H1 (cell line): ENCODE results near the gene GMEB2. TPM values are rescaled to one million over a fixed set of nuclear protein-coding genes. Genes with fewer than 3 reads are reported as not detected.

Experiments
- BCL11A ChIP-seq, 2 experiments: IDR thresholded peaks; one replicate each; pipeline ENCODE4 v1.6.1; 2011; ENCODE audit warnings: low read depth in 2 of 2, low read length in 2 of 2, mild to moderate bottlenecking in 2 of 2
- FOSL1 ChIP-seq: IDR thresholded peaks from 2 replicates; pipeline ENCODE4 v1.6.1; 2011; ENCODE audit warnings: mild to moderate bottlenecking, low read depth, low read length, moderate library complexity; ENCODE audit not compliant: insufficient read depth
- JUND ChIP-seq: IDR thresholded peaks from 2 replicates; pipeline ENCODE4 v1.6.1; 2011; ENCODE audit warnings: mild to moderate bottlenecking, improper control_type of control experiment, low read length
- KDM5A ChIP-seq: fragments of 200-600 bp; IDR thresholded peaks from 2 replicates; pipeline ENCODE4 v1.7.1; 2012; ENCODE audit warnings: mild to moderate bottlenecking, low read length, inconsistent platforms, mixed read lengths
- MAFK ChIP-seq: IDR thresholded peaks from 2 replicates; pipeline ENCODE4 v1.6.1; 2012; ENCODE audit warnings: low read depth, mild to moderate bottlenecking, improper control_type of control experiment, low read length
- RBBP5 ChIP-seq: IDR thresholded peaks from 2 replicates; pipeline ENCODE4 v1.7.1; 2012; ENCODE audit warnings: low read depth, mild to moderate bottlenecking, inconsistent platforms, low read length, moderate library complexity, borderline replicate concordance
- SP1 ChIP-seq: IDR thresholded peaks from 2 replicates; pipeline ENCODE4 v1.6.1; 2011; ENCODE audit warnings: low read depth, low read length
- USF2 ChIP-seq: IDR thresholded peaks from 2 replicates; pipeline ENCODE4 v1.6.1; 2011; ENCODE audit warnings: low read length, improper control_type of control experiment
- ZNF274 ChIP-seq: IDR thresholded peaks from 2 replicates; pipeline ENCODE4 v1.7.0; 2012; ENCODE audit warnings: low read length, borderline replicate concordance; ENCODE audit errors: extremely low read depth
- polyA plus RNA-seq, 7 experiments: library from polyadenylated mRNA; depleted of rRNA in 3 of 7; stranded (reverse) in 5 of 7; unstranded in 2 of 7; fragments of >200 nt in 5 of 7; fragments of 200-250 nt in 2 of 7; gene quantifications; 1 replicate in 5 of 7; 2 replicates in 1 of 7; 4 replicates in 1 of 7; pipeline versions ENCODE4 v1.2.1 to v1.2.3, GENCODE V29; 2011 to 2013; ENCODE audit warnings: missing spikeins in 2 of 7, mixed read lengths in 2 of 7
- total RNA-seq: library from RNA; stranded (reverse); fragmentation: NEBNext Ultra II Directional; extraction: Animal tissue kit (Norgen Biotek cat#: 25700); gene quantifications from 2 replicates; pipeline ENCODE4 v1.2.1, GENCODE V29; 2021

The GMEB2 gene
- total and polyA plus RNA-seq, 2 of the 8 experiments (the other 6 are each of a cell fraction or from before 2014, with no cell fraction given): 12.9 to 14.2 TPM

- TF ChIP-seq SP1 (no peak), ZNF274 (no peak), KDM5A (peak; percentile 93), RBBP5 (no peak; the same call in 1 of the 2 replicates), MAFK (no peak), BCL11A (IDR thresholded peaks at IDR 0.05; ENCODE audit: low read depth in 2 of 2, low read length in 2 of 2) (no peak), FOSL1 (no peak), USF2 (no peak), JUND (peak; percentile 4; the same call in 1 of the 2 replicates)
Measured at GRCh38 chr20:63657937-63658748, 31.2 kb upstream of the GMEB2 start, which contains the start of gene RTEL1 (continued).
